ENCODE results near the gene DCAF4.
"Not testable (repeated sequence)": the region's sequence is repeated elsewhere in the genome, so short reads cannot be mapped to it uniquely, and the experiment has no call there.

DCAF4 gene

DNA sequence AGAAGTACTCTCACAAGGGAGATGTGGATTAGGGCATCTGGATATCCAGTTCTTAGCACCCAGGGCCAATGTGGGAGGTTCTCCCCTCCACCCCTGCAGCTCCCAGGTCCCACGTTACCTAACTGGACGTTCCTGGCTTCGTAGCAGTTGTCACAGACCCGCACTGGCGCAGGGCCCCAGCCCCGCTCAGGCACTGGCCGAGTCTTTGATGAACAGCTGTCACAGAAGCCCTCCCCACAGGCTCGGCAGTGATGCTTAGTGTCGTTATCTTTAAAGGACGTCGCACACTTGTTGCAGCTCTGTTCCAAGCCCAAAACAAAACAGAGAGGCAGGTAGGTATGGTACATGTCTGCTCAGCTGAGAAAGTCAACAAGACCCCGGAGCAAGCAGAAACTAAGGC is 48.4 kb downstream of the DCAF4 start:
- no peak for DNase-seq

- no peak for DNase-seq
Observed at GRCh38 chr14:72975770-72976169, 49.5 kb downstream of the DCAF4 start.

DNA sequence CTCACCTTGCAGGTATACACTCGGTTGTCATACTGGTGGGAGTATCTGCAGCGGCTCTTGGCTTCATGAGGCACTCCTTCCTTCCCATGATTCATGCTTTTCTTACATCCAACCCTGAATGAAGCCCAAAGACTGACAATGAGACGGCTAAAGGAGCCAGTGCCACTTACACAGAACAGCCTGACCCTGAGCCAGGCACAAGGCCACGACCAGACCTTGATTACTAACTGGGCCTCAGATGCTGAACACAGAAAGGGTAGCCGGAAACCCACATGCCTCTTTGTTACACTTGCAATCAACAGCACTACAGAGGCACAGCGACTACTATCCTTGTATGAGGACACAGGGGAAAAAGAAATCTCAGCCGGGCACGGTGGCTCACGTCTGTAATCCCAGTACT is 52.6 kb downstream of the DCAF4 start:
- no peak for DNase-seq

- DNase-seq, result no peak
Observed at GRCh38 chr14:72980863-72981262, 54.6 kb downstream of the DCAF4 start.

GRCh38 chr14:72982146-72982708 is 56.0 kb downstream of the DCAF4 start:
- no peak for DNase-seq

DNA sequence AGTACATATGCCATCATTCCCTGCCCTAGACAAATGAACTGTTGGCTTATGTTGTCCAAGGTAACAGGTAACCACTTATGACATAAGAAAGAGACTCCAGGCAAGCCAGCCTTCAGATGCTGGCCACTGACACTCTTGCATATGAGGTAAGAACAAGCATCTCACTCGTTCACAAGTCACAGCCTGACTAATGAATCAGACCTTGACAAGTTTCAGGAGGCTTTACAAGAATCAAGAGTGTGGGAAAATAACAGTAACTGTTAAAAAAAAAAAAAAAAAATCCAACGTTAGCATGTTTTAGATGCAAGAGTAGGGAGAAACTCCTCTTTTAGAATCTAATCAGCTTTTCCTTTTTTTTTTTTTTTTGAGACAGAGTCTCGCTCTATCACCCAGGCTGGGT is 60.0 kb downstream of the DCAF4 start:
- no peak for DNase-seq

- no peak for DNase-seq
Observed at GRCh38 chr14:72986857-72987256, 60.6 kb downstream of the DCAF4 start.

GRCh38 chr14:72990171-72990570 is 63.9 kb downstream of the DCAF4 start:
- DNase-seq, result no peak

GRCh38 chr14:72996916-72997315 is 70.7 kb downstream of the DCAF4 start:
- no peak for DNase-seq

DNA sequence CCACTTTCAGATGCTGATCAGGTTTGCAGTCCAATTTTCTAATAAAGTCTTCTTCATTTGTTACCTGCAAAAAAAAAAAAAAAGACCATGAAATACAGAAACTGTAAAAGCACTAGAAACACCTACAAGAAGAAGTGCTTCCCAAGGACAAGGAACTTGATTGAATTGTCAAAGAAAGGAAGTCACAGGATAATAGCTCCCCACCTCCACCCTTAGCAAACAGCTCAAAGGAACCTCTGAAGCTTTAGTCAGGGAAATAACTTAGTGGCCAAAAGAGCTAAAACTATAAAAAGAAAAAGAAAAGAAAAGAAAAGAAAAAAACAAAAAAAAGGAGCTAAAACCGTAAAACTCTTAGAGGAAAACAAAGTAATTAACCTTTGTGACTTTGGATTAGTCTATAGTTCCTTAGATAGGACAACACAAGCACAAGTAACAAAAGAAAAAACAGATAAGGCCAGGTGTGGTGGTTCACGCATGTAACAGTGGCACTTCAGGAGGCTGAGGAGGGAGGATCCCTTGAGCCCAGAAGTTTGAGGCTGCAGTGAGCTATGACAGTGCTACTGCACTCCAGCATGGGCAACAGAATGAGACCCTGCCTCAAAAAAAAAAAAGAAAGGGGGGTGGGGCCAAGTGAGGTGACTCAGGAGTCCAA is 72.1 kb downstream of the DCAF4 start:
- DNase-seq, result no peak

GRCh38 chr14:72999316-72999715 is 73.1 kb downstream of the DCAF4 start:
- DNase-seq, result no peak

GRCh38 chr14:73000073-73000472 is 73.8 kb downstream of the DCAF4 start:
- no peak for DNase-seq

DNA sequence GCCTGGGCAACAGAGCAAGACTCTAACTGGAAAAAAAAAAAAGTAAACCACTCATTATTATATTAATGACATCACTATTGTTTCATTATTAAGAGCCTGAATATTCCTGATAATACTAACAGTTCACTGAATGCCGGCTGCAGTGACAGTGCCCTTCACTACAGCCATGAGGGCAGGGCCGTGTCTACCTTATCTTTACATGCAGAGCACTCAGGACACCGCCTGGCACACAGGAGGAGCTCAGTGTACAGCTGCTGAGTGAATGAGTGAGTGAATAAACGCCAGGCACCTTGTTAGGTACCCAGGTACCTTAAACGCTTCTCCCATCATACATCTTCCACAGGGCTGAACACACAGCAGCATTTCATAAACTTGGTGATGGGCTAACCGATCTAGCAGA is 77.4 kb downstream of the DCAF4 start:
- no peak for DNase-seq

DNA sequence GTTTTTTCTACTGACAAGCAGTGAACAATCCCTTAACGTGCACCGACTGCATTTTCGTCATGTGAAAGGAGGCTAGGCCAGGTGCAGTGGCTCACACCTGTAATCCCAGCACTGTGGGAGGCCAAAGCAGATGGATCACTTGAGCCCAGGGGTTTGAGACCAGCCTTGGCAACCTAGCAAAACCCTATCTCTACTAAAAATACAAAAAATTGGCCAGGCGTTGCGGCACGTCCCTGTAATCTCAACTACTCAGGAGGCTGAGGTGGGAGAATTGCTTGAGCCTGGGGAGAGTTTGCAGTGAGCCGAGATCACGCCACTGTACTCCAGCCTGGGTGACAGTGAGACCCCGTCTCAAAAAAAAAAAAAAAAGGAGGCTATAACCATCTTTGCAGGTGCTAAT is 78.4 kb downstream of the DCAF4 start:
- DNase-seq, result not testable (repeated sequence)

DNA sequence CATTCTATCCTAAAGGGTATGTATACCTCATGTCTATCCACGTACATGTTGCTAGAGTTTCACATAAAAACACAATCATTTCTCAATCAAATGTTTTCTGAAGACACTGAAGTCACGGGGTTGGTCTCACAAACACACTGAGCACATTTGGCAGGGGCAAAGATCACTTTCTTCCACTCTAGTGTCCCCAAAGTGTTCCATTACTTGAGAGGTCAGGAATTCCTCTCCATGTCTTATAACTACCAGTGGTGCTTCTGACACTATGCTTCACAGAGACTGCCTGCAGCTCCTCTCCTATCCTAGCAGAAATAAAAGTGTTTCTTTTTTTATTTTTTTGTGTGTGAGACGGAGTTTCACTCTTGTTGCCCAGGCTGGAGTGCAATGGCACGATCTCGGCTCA is 81.6 kb downstream of the DCAF4 start:
- no peak for DNase-seq

DNA sequence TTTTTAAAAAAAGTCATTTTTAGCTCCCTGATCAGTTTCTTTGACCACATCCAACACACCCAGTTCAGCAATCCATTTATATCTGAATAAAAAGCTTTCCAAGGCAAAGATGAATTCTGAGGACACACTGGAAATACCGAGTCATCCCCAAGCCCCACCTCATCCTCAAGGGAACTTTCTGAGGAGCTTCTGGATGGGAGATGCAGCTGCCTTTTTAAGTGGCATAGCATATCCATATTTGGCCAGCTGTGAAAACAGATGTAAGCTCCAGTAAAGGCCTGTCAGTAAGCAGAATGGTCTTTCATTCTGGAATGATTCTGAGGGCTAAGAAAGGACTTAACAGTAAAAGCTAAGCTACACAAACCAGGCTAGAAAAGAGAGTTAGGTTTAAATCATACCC is 82.2 kb downstream of the DCAF4 start:
- DNase-seq, result no peak

Data from effector CD4-positive, alpha-beta T cell (primary cell).